Endothelial cell of umbilical vein (primary cell): ENCODE results near the gene ARV1. TPM values are rescaled to one million over a fixed set of nuclear protein-coding genes. Genes with fewer than 3 reads are reported as not detected.

Experiments used
- BruUV-seq: library from RNA; stranded (reverse); fragments of 400-500 nt; replicated peaks from 2 replicates; lab custom pipeline; 2021; lab: Mats Ljungman, UMichigan
- CTCF ChIA-PET: fragments of 300-600, 350-600 bp; sonication (Branson Sonifier 250); formaldehyde crosslinking; loops from one replicate; lab custom pipeline; 2021; ENCODE audit warnings: antibody characterized with exemption, inconsistent platforms; lab: Charles Lee
- POLR2A ChIA-PET: fragments of 300-600, 350-600 bp; sonication (Branson Sonifier 250); formaldehyde crosslinking; loops from one replicate; lab custom pipeline; 2021; ENCODE audit warnings: antibody characterized with exemption, inconsistent platforms; lab: Charles Lee
- DNase-seq: peaks from one replicate; pipeline ENCODE4 v3.0.0-alpha.2; 2011; ENCODE audit warnings: low read depth, low spot score
- FAIRE-seq: peaks from 2 replicates; lab custom pipeline; 2011; peaks lifted over from hg19 to GRCh38; lab: Jason Lieb, UNC
- H2AFZ ChIP-seq: 2 replicates; pipeline ENCODE4 v1.6.0; 2012; ENCODE audit warnings: low read depth, low read length, control low read depth, inconsistent platforms
- H3K27ac ChIP-seq: 2 replicates; pipeline ENCODE4 v1.5.1; 2011; ENCODE audit warnings: low read depth, mild to moderate bottlenecking, control low read depth, low read length, moderate library complexity; ENCODE audit not compliant: insufficient read depth
- H3K27me3 ChIP-seq, 2 experiments: 2 replicates each; pipeline versions ENCODE4 v1.6.0 to v1.6.1; 2011; ENCODE audit warnings: low read length in 2 of 2, mixed read lengths in 1 of 2; ENCODE audit not compliant: control insufficient read depth in 2 of 2, insufficient read depth in 2 of 2
- H3K36me3 ChIP-seq, 2 experiments: 2 replicates in 1 of 2; 3 replicates in 1 of 2; pipeline ENCODE4 v1.5.1; 2011; ENCODE audit warnings: low read length in 2 of 2, mild to moderate bottlenecking in 1 of 2, moderate library complexity in 1 of 2; ENCODE audit not compliant: control insufficient read depth in 2 of 2, insufficient read depth in 2 of 2; ENCODE audit errors: extremely low read depth in 1 of 2
- H3K4me1 ChIP-seq: 3 replicates; pipeline ENCODE4 v1.5.1; 2011; ENCODE audit warnings: mild to moderate bottlenecking, low read length; ENCODE audit not compliant: control insufficient read depth, insufficient read depth; ENCODE audit errors: extremely low read depth
- H3K4me2 ChIP-seq: 2 replicates; pipeline ENCODE4 v1.6.1; 2011; ENCODE audit warnings: low read length, control low read depth, mixed read lengths; ENCODE audit not compliant: insufficient read depth
- H3K4me3 ChIP-seq, 3 experiments: fragments of 200-600 bp in 1 of 3; sonication (generic), shearing (Covaris generic) in 1 of 3; replicated peaks in 1 of 3; 2 replicates each; pipeline ENCODE4 v1.5.1; 2011 to 2016; ENCODE audit warnings: control low read depth in 3 of 3, low read length in 3 of 3, mild to moderate bottlenecking in 2 of 3, inconsistent platforms in 1 of 3, low read depth in 1 of 3, moderate library complexity in 1 of 3; ENCODE audit not compliant: insufficient read depth in 1 of 3
- H3K79me2 ChIP-seq: 2 replicates; pipeline ENCODE4 v1.6.0; 2012; ENCODE audit warnings: low read length, inconsistent platforms; ENCODE audit not compliant: control insufficient read depth, insufficient read depth
- H3K9ac ChIP-seq: replicated peaks from 2 replicates; pipeline ENCODE3; 2011; ENCODE audit warnings: low read length, control low read depth; ENCODE audit not compliant: insufficient read depth; ENCODE audit errors: extremely low read depth
- H3K9me1 ChIP-seq: replicated peaks from 3 replicates; pipeline ENCODE4 v1.6.0; 2011; ENCODE audit warnings: mild to moderate bottlenecking, low read length; ENCODE audit not compliant: control insufficient read depth, insufficient read depth; ENCODE audit errors: extremely low read depth
- H3K9me3 ChIP-seq: replicated peaks from 2 replicates; pipeline ENCODE4 v1.5.1; 2012; ENCODE audit warnings: low read length, inconsistent platforms; ENCODE audit not compliant: control insufficient read depth, insufficient read depth
- H4K20me1 ChIP-seq: replicated peaks from 2 replicates; pipeline ENCODE3; 2011; ENCODE audit warnings: mild to moderate bottlenecking, low read length; ENCODE audit not compliant: control insufficient read depth, insufficient read depth; ENCODE audit errors: extremely low read depth
- CTCF ChIP-seq, 2 donors: IDR thresholded peaks; 1 replicate in 1 of 2; 2 replicates in 1 of 2; pipeline ENCODE4 v1.5.1; 2011; ENCODE audit warnings: low read length in 2 of 2, mild to moderate bottlenecking in 2 of 2, moderate library complexity in 2 of 2, control low read depth in 1 of 2, inconsistent platforms in 1 of 2, low read depth in 1 of 2; ENCODE audit not compliant: insufficient read depth in 1 of 2; ENCODE audit errors: extremely low read depth in 1 of 2
- EZH2 ChIP-seq: IDR thresholded peaks from 2 replicates; pipeline ENCODE4 v1.6.1; 2012; ENCODE audit warnings: borderline replicate concordance, low read depth, mild to moderate bottlenecking, moderate library complexity, low read length, inconsistent platforms; ENCODE audit not compliant: severe bottlenecking
- FOS ChIP-seq: IDR thresholded peaks from 2 replicates; pipeline ENCODE4 v1.6.1; 2011; ENCODE audit warnings: mild to moderate bottlenecking, low read length, moderate library complexity, borderline replicate concordance; ENCODE audit not compliant: insufficient read depth
- GATA2 ChIP-seq: IDR thresholded peaks from 2 replicates; pipeline ENCODE4 v1.7.0; 2011; ENCODE audit warnings: low read depth, mild to moderate bottlenecking, moderate library complexity, mixed read lengths, low read length; ENCODE audit not compliant: insufficient read length, insufficient read depth
- JUN ChIP-seq: IDR thresholded peaks from 2 replicates; pipeline ENCODE4 v1.6.1; 2011; ENCODE audit warnings: borderline replicate concordance, low read depth; ENCODE audit not compliant: insufficient read length, insufficient read depth
- MAX ChIP-seq: IDR thresholded peaks from 2 replicates; pipeline ENCODE4 v1.6.1; 2011; ENCODE audit not compliant: insufficient read depth, insufficient read length
- MYC ChIP-seq: IDR thresholded peaks from one replicate; pipeline ENCODE4 v1.6.1; 2011; ENCODE audit warnings: mild to moderate bottlenecking, low read depth, low read length
- POLR2A ChIP-seq: IDR thresholded peaks from 2 replicates; pipeline ENCODE4 v1.6.1; 2012; ENCODE audit warnings: low read depth, mild to moderate bottlenecking, control low read depth, low read length
- POLR2AphosphoS5 ChIP-seq: IDR thresholded peaks from 2 replicates; pipeline ENCODE4 v1.6.1; 2012; ENCODE audit warnings: low read depth, mild to moderate bottlenecking, control low read depth, low read length, moderate library complexity; ENCODE audit not compliant: insufficient read depth
- dilution Hi-C: fragments of 300-500 bp; cut with MboI; formaldehyde crosslinking; loops from one replicate; pipeline ENCODE4 v1.15.0; 2019; ENCODE audit warnings: low sequenced_read_pairs; ENCODE audit not compliant: extremely low pct_ligation_motif_present
- intact Hi-C: fragments of 100-400 bp; cut with micrococcal nuclease; formaldehyde crosslinking; loops from one replicate; pipeline ENCODE4 v1.10.0; 2022
- polyA plus RNA-seq, 4 experiments: library from polyadenylated mRNA; depleted of rRNA in 3 of 4; stranded (reverse) in 3 of 4; unstranded in 1 of 4; fragments of >200 nt; gene quantifications; 2 replicates each; pipeline versions ENCODE4 v1.2.1 to v1.2.3, GENCODE V29; 2011 to 2012; ENCODE audit warnings: missing spikeins in 1 of 4
- total RNA-seq: library from RNA; stranded (reverse); gene quantifications from 2 replicates; pipeline ENCODE4 v1.2.3, GENCODE V29; 2021

The ARV1 gene
- total and polyA plus RNA-seq, 2 donors (not counting 3 experiments of a cell fraction or from before 2014, with no cell fraction given), result 10.7 to 14.0 TPM

GRCh38 chr1:231039161-231040018, 60.5 kb downstream of the ARV1 start:
- H3K79me2 ChIP-seq, result no peaks in the 10 kb centered on the region
- ChIA-PET POLR2A (no interaction called here), CTCF (interaction anchor here (3.0 kb wide), 1 partner anchor 53 kb away, joined by 9 read pairs; no protein-coding TSS in a partner anchor)
- H3K27ac ChIP-seq, result no peak overlapping the region
- H3K4me1 ChIP-seq, result peaks cover 16% of the 10 kb centered on the region
- peak; percentile 4 for FAIRE-seq
- no peaks in the 10 kb centered on the region for H4K20me1 ChIP-seq
- intact Hi-C loops, result loop anchor here (1.0 to 10.0 kb wide), 6 partner anchors 11 to 295 kb away; partner anchors contain the start of genes ARV1, EXOC8 and SPRTN
- no peaks in the 10 kb centered on the region for H3K9me3 ChIP-seq
- dilution Hi-C loops, result no loop called here
- H3K9me1 ChIP-seq, result no peaks in the 10 kb centered on the region
- H3K36me3 ChIP-seq, result no peaks in the 10 kb centered on the region
- H3K4me2 ChIP-seq, result peak overlapping the region; percentile 79
- DNase-seq, result no peak
- TF ChIP-seq EZH2 (peak; percentile 71), GATA2 (no peak)
- H3K4me3 ChIP-seq, result peak overlapping the region; percentile 64 to 84 (median 65)
- peaks cover 4 to 21% of the 10 kb centered on the region in 2 experiments for H3K27me3 ChIP-seq
- peak overlapping the region; percentile 67 for H3K9ac ChIP-seq
- H2AFZ ChIP-seq, result peak overlapping the region; percentile 89
- no TSS peak for BruUV-seq

GRCh38 chr1:231040019-231040799, 61.3 kb downstream of the ARV1 start, which contains the start of gene FAM89A:
Gene FAM89A, minus strand, starts transcription at chr1:231040254. Its CDS starts 43 bp downstream, at chr1:231040211.
- dilution Hi-C loops, result no loop called here
- DNase-seq (no peak), FAIRE-seq (no peak)
- ChIA-PET POLR2A (interaction anchor here (0.9 kb wide), 1 partner anchor 18 kb away, joined by 3 read pairs; no protein-coding TSS in a partner anchor), CTCF (interaction anchor here (1.0 to 1.4 kb wide), 4 partner anchors 12 to 80 kb away, joined by 3 to 5 read pairs (median 4); no protein-coding TSS in a partner anchor)
- Histone ChIP-seq H3K9me3 (no peaks in the 10 kb centered on the region), H3K79me2 (no peaks in the 10 kb centered on the region), H3K9ac (peak within 1 kb of the TSS; percentile 67), H3K27me3 (peaks cover 11 to 28% of the 10 kb centered on the region in 2 experiments), H3K27ac (no peak within 1 kb of the TSS), H3K9me1 (no peaks in the 10 kb centered on the region), H3K4me3 (peak within 1 kb of the TSS; percentile 64 to 84 (median 65)), H3K4me2 (peak within 1 kb of the TSS; percentile 79), H3K36me3 (no peaks in the 10 kb centered on the region), H3K4me1 (peaks cover 16% of the 10 kb centered on the region), H2AFZ (peak within 1 kb of the TSS; percentile 94), H4K20me1 (no peaks in the 10 kb centered on the region)
- intact Hi-C loops, result loop anchor here (1.0 to 2.0 kb wide), 3 partner anchors 53 to 123 kb away; partner anchors contain the start of gene ARV1
- no TSS peak for BruUV-seq
- no peak for TF ChIP-seq POLR2AphosphoS5
- TF ChIP-seq EZH2, result no peak
- no peak for TF ChIP-seq GATA2
- TF ChIP-seq MYC, result no peak
- TF ChIP-seq POLR2A, result no peak
- no peak for TF ChIP-seq CTCF (IDR thresholded peaks at IDR 0.05; ENCODE audit: extremely low read depth in 1 of 2, insufficient read depth in 1 of 2, low read depth in 1 of 2, low read length in 2 of 2)
- no peak for TF ChIP-seq MAX
- TF ChIP-seq FOS, result no peak
- no peak for TF ChIP-seq JUN
